GM21723 (cell line): Measurements from ENCODE around the gene C1QTNF6.

ENCODE experiments used
- ATAC-seq: cut with Tn5 transposase; IDR thresholded peaks from one replicate; pipeline ENCODE4 v1.9.1; 2021; ENCODE audit warnings: mild to moderate bottlenecking, moderate library complexity; ENCODE audit not compliant: unreplicated experiment

C1QTNF6 gene

DNA sequence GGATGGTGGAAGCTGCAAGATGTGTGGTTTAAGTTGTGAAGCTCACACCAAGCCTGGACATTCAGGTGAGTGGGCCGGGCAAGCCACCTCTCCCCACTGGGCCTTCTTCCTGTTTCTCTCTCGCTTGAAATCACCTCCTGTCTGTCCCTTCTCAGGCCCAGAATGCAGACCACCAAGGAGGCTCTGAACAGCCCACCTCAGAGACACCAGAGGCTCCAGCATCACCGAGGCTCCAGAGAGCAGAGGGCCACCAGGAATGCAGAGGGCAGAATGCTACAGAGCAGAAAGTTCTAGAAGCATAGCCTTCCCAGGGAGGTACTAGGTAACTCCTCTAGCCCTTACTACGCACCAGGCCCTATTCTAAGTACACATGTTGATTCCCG lies 23.6 kb downstream of the C1QTNF6 start:
- no peak for ATAC-seq

DNA sequence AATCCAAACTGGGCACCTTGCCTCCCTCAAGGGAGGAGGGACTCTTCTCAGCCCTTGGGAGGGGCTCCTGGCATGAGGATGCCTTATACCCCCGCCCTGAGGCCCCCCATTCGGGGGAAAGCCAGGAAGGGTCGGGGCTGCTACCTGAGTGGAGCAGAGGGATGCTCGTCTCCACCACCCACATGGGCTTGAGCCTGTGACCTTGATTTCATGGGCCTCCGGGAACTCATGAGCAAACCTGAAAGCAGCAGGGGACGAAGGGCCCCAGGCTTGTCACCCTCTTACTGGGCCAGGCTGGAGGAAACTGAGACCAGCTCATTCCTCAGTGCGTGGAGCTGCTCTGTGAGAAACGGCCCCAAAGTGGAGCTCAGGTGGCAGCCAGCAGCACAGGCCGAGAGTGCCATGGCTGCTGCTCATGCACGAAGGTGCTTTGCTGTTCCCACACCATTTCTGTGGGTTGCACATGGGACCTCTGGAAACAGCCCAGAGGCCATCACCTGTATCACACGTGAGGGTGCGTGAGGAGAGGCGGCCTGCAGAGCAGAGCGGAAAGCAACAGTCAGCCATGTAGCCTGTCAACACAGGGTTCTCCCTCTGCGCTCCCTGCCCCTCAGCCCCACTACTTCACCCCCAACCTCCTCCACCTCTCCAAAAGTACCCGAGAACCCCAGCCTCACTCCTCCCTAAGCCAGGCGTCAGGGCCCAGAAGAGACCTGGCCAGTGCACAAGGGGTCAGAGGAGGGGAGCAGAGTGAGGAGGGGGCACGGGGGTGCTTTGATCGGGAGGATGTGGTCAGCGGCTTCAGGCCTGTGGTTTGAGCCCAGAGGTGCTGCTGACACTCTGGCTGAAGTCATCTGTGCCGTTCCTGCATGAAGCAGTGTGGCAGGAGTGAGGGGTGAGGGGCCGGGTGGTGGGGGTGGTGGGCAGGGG lies 24.2 kb downstream of the C1QTNF6 start:
- ATAC-seq, result peak; percentile 36

DNA sequence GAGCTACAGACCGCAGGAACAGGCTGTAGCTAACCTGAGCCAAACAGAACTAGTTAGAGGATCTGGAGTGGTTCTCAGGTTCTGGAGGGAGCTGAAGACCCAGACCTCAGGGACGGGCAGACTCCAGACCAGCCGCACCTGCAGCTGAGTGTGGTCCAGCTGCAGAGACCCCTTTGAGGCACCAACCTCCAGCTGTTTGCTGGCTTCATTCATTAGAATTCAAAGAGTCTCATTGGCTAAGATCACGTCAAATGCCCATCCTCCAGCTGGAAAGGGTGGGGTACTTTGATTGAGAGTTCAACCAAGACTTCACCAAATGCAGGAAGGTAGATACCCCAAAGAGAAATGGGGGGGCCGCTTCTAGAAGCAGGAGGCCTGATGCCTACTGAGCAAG lies 25.0 kb downstream of the C1QTNF6 start:
- no peak for ATAC-seq

DNA sequence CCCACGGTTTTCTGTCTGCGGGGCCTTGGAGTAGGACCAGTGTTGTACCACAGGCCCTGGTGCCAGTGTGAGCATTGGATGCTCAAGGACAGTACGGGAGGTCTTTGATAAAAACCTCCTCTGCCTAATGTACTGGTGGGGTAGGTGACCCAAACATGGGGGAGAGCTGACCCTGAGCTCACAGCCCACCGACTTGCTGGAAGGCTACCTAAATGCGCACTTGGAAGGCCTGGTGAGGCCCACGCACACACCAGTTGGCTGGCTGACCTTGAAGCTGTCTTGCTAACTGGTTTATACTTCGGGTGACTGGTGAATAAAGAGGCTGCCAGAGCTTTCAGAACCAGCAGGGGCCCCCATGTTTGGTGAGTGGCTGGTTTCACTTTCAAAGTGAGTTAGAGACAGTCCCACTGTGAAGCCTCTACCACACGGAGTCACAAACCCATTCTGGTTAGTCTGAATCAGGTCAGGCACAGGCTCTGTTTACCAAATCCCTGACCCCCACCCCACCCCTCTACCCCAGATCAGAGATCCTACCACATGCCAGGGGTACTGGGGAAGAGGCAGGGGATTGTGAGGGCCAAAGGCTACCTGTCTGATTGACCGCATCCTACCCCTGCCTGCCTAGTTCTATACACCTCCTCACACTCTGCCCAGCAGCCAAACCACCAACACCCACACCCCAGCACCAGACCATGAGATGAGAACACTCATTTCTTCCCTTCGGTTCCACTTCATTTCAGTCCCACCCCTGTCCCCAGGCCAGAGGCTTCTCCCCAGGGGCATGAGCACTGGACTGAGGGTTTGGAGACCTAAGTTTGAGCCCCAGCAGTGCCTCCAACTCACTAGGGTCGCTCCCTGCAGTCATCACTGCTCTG lies 25.6 kb downstream of the C1QTNF6 start:
- peak; percentile 52 for ATAC-seq

DNA sequence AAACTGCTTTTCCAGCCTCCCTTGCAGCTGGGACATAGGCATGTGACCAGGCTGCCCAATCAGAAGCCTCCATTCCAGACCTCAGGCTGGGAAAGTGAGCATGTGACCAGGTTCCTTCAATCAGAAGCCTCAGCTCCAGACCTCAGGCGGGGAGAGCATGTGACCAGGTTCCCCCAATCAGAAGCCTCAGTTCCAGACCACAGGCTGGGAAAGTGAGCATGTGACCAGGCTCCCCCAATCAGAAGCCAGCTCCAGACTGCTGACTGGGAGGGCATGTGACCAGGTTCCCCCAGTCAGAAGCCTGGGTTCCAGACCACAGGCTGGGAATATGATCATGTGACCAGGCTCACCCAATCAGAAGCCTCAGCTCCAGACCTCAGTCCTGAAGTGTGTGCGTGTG lies 26.6 kb downstream of the C1QTNF6 start:
- ATAC-seq, result no peak

DNA sequence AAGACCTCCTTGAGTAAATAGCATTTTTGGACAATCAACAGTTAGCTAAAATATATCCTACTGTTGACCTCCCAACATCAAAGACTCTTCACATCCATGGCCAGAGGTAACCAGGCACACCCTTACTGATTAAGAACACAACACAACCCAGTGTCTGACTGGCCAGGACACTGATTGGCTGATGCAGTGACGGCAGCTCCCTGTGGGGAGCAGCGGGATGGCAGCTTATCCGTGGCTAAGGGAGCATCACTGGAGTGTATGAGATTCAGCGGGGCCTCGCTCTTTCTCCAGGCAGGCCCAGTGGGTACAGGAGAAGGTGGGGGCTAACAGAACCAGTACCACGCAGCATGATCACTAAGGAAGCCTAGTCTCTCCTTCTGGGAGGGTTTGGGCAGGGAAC lies 28.0 kb downstream of the C1QTNF6 start:
- ATAC-seq, result no peak

DNA sequence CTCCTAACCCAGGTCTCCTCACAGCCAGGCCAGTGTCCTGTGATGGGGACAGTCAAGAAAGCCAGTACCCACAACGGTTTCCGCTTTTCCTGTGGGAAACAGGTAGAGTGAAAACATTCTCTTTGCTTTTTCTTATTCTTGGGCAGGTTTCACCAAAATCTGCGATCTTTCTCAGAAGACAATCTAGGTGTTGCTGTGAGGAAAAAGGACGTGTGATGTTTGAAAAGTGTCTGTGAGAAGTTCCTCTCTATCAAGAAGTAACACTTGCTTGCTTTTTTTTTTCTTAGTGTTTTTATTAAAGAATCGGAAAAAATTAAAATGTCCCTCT lies 29.1 kb downstream of the C1QTNF6 start:
- ATAC-seq, result no peak

DNA sequence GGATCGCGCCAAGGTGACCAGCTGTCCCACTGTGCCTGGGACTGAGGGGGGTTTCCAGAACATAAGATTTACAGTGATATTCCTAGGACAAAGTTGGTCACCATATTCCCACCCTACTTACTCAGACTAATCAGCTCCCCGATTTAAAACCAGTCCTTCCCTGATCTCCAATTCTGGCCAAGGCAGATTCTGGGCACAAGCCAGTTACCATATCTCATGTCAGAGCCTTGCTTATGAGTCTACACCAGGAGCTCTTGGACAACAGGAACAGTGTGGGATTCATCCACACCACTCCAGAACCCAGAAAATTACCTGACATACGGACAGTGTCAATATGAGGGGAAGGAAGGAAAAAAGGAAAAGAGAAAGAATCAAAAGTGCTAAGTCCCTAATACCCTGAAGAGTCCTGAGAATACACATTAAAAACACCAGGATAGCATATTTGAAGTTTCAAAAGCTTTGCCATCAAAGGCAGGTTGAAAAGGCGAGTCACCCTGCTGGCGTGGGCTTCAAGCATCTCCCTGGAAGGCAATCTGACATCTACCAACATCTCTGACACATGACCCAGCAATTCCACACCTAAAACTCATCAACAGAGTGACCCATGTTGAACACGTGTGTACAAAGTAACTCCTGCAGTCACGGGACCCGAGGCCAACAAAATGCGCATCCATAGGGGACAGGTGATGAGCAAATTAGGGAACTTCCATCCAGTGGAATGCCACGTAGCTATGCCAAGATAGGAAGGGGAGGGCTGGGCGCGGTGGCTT lies 30.3 kb downstream of the C1QTNF6 start:
- ATAC-seq, result no peak

DNA sequence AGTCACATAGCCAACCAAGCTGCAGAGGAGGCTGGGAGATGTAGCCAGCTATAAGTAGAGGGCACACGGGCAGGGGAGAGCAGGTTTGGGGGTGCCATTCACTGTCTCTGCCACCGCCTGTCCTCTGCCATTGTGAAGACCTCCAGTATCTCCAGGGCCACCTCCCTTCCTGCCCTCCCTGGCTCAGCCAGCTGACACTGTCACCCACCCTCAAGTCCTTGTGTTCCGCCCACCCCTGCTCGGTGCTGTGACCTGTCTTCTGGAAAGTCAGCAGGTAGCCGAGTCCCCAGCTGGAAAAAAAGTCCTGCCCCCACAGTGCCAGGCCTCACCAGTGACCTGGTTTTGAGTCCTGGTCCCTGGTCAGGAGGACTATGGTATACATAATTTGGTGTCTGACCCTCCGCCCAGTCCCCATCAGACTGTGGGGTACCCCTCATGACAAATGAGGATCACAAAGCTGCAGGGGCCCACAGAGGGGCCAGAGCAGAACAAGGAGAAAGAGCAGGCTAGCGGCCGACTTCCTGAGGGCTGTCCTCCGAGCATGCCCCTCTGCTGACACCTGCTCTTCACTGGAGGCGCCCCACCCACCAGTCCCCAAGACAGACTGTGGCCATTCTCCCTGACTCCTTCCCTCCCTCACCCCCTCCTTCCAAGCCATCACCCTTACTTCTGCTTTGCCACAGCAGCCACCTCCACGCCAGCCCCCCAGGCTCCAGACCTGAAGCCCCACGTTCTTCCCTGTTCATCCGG lies 31.2 kb downstream of the C1QTNF6 start:
- ATAC-seq, result no peak

DNA sequence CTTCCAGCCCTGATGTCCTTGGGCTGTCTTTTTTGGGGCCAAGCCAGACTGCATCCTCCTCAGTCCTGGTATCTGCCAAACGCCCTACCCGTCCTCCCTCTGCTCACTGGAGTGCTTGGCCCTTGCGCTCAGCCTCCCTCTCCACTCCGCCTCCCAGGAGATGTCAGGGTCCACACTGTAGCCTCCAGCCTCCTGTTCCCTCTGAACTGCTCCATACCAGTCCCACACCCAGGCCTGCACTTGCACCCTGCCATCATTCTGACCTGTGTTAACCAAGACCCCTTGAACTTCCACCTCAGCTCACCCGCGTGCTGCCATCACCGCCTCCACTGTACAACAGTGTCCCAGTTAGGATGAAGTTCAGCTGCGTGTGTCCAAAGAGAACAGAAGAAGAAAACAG lies 32.1 kb downstream of the C1QTNF6 start:
- no peak for ATAC-seq

DNA sequence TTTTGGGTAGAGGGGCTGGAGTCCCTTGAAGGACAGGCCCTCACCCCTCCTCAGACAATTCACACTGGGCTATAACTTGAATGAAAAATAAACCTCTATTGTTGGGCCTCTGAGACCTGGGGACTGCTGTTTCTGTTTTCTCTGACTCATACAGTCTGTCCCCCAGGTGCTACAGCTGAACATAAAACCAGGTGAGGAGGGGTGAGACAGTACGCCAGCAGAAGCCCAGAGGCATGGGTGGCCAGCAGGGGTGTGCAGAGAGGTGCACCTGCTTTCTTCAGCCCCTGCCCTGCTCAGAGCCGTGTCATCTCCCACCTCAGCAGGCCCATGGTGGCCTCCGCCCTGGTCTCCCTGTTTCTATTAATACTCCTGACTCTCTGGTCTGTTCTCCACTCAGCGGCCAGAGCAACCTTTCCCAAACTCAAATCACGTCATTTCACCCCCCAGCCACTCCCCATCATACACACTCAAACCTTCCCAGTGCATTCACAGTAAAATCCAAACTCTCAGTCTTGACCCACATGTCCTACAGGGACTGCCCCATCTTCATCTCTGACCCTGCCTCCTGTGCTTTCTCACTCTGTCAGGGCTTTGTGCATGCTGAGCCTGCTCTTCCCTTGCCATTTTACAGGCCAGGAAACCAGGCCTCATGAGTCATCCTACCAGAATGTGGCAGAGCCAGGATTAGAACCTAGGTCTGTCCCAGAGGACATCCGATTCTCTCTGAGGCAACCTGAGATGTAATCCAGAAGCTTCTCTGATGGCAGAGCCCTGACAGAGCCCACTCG lies 32.9 kb downstream of the C1QTNF6 start:
- peak; percentile 42 for ATAC-seq

DNA sequence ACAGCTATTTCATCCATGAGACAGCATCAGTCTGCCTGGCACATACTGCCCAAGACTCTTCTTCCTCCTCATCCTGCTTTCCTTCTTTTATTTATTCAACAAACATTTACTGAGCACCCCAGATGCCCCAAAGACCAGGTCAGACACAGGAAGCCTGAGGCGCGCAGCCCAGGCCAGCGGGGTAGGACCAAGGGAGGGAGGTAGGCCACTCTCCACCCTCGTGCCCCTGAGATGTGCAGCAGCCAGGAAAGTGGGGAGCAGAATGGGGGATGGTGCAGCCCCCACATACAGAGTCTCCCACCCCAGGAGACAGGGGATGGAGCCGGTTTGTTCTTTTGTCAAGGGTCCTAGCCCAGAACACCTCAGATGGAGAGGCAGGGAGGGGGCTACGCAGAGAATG lies 34.1 kb downstream of the C1QTNF6 start:
- ATAC-seq, result no peak

DNA sequence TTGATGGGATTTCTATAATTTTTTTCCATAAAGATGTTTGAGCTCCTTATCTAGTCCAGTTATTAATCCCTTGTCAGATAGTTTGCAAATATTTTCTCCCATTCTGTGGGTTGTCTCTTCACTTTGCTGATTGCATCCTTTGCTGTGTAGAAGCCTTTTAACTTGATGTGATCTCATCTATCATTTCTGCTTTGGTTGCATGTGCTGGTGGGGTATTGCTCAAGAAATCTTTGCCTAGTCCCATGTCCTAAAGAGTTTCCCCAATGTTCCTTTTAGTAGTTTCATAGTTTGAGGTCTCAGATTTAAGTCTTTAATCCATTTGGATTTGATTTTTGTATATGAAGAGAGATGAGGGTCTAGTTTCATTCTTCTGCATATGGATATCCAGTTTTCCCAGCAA lies 36.6 kb downstream of the C1QTNF6 start:
- ATAC-seq, result no peak

DNA sequence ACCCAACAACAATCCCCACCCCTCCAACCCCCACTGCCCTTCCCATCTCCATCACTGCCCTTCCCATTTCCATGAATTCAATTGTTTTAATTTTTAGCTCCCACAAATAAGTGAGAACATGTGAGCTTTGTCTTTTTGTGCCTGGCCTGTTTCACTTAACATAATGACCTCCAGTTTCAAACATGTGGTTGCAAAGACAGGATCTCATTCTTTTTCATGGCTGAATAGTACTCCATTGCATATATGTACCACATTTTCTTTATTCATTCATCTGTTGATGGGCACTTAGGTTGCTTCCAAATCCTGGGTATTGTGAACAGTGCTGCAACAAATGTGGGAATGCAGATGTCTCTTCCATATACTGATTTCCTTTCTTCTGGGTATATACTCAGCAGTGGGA lies 37.3 kb downstream of the C1QTNF6 start:
- ATAC-seq, result no peak

DNA sequence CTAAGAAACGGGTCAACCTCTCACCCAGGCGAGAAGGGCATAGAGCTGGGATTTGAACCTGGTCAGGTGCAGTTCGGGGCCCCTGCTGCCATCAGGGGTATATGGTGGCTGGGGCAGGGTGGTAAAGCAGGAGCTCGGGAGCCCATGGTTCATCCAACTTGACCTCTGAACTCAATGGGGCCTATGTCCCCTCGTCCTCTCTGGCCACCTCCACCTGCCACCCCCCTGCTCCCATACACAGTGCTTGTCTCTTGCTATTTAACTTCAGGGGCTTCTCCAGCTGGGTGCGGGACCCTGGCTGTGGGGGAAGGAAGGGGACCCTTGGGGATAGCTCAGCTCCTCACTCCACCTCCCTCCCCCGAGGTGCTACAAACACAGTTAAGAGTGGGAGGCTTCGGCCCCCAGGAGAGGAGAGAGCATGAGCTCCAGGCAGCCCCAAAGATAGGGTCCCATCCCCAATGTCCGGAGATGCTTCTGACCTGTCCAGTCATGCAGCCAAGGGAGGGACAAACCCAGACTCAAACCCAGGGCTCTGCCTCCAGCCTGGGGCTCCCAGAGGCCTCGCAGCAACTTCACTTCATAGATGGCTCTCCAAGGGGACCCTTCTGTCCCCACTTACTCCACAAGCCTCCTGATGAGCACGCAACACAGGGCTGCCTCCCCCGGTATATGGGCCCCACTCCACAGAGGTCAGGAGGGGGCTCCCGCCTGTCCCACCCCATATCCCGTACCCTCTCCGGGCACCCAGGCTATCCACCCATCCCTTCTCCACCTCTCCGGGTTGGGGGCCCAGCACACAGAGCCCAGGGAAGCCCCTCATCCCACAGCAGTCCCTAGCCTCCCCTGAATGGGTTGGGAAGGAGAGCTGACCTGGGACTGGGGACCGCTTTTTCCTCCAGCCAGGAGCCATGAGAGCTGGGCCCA lies 39.0 kb downstream of the C1QTNF6 start:
- peak; percentile 10 for ATAC-seq

DNA sequence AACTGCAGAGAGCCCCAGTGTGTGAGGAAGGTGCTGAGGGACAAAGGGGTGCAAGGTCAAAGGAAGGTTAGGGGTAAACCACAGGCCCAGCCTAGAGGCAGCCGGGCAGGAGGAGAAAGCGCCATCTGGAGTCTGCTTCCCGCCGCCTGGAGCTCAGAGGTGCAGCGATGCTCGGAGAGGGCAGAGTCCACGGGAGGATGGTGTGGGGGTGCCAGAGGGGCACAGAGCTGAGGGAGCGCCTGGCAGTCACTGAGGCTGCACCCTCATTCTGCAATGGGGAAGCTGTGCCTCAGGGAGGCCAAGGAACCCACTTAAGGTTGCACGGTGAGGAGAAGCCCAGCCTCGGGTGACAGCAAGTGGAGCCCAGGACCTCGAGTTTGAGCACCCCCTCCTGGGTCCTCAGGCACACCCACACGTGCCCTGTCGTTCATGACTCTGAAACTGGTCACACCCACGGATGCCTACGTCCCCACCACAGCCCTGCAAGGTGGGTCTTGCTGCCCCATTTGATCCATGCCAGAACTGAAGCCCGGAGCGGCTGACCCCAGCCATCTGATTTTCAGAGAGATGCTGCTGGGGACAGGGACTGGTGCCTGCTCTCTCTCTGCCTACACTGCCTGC lies 39.9 kb downstream of the C1QTNF6 start:
- no peak for ATAC-seq

DNA sequence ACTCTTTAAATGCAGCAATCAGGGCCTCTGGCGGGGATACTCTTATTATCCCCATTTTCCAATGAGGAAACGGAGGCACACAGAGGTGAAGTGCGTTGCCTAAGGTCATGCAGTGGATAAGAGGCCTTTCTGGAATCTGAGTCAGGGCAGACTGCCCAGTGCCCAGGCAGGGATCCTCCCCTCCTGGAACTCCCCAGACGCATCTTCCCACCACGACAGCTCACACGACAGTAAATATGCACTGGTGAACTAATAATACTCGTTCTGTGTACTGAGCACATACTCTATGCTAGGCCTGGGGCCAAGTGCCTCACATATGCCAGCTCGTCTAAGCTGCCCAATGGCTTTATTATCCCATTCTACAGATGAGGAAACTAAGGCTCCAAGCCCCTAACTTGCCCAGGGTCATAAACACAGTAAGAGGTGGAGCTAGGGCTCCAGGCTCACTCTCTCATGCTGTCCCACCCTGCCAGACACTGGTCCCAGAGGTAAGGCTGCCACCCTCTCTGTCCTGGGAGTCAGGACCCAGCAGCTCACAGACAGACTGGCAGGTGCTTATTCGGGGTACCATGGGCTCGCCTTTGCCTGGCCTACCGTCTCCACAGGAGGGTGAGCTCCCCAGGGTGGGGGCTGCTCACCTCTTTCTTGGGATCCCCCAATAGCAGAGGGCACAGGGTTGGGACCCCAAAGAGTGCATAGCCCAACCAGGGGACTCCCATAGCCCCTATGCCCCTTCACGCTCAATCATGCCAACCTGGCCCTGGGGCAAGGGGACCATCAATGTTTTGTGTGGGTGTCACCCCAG lies 40.7 kb downstream of the C1QTNF6 start:
- no peak for ATAC-seq
